Measurements from ENCODE around the gene HYAL2. TPM values are rescaled to one million over a fixed set of nuclear protein-coding genes. Genes with fewer than 3 reads are reported as not detected.

HYAL2 gene
- total and polyA plus RNA-seq, 10 of the 15 experiments (the other 5 are each of a cell fraction or from before 2014, with no cell fraction given), result 0.06 to 21.8 (median 12.7) TPM

DNA sequence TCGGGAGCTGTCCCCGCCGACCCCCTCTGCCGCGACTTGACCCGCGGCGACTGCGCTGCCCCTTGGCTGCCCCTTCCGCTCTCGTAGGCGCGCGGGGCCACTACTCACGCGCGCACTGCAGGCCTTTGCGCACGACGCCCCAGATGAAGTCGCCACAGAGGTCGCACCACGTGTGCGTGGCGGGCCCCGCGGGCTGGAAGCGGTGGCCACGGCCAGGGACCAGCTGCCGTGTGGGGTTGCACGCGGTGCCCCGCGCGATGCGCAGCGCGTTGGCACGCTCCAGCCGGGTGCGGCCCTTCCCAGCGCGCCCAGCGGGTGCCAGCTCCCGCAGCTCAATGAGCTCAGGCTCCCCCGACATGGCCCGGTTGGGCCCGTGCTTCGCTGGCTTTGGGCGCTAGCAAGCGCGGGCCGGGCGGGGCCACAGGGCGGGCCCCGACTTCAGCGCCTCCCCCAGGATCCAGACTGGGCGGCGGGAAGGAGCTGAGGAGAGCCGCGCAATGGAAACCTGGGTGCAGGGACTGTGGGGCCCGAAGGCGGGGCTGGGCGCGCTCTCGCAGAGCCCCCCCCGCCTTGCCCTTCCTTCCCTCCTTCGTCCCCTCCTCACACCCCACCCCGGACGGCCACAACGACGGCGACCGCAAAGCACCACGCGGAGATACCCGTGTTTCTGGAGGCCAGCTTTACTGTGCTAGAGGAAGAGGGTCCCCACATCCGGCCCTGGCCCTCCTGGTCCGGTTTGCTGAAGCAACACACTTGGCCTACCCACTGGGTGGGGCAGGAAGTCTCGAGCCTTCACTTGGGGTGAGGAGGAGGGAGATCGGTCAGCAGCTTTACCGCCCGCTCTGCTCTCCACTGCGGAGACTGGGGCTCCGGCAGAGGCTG lies 18.1 kb upstream of the HYAL2 start, which contains the start of gene RASSF1 (continued):
- TF ChIP-seq, protein P1, sequence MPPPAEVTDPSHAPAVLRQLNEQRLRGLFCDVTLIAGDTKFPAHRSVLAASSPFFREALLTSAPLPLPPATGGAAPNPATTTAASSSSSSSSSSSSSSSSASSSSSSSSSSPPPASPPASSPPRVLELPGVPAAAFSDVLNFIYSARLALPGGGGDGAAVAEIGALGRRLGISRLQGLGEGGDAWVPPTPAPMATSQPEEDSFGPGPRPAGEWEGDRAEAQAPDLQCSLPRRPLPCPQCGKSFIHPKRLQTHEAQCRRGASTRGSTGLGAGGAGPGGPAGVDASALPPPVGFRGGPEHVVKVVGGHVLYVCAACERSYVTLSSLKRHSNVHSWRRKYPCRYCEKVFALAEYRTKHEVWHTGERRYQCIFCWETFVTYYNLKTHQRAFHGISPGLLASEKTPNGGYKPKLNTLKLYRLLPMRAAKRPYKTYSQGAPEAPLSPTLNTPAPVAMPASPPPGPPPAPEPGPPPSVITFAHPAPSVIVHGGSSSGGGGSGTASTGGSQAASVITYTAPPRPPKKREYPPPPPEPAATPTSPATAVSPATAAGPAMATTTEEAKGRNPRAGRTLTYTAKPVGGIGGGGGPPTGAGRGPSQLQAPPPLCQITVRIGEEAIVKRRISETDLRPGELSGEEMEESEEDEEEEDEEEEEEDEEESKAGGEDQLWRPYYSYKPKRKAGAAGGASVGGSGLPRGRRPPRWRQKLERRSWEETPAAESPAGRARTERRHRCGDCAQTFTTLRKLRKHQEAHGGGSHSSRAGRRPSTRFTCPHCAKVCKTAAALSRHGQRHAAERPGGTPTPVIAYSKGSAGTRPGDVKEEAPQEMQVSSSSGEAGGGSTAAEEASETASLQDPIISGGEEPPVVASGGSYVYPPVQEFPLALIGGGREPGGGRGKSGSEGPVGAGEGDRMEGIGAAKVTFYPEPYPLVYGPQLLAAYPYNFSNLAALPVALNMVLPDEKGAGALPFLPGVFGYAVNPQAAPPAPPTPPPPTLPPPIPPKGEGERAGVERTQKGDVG (CRISPR knock-in tag; IDR thresholded peaks at IDR 0.05), result no peak
- TF ChIP-seq YBX1 (IDR thresholded peaks at IDR 0.05), result no peak
- no peak for TF ChIP-seq RAD51 (IDR thresholded peaks at IDR 0.05)
- TF ChIP-seq NFIC (IDR thresholded peaks at IDR 0.05; ENCODE audit: low read depth, low read length), result no peak
- 0 out of 3 replicates have a peak, but pooled peaks have one; percentile 29 for TF ChIP-seq POU2F2 (IDR thresholded peaks at IDR 0.05; ENCODE audit: borderline replicate concordance, low read depth, low read length)
- 0 out of 2 replicates have a peak, but pooled peaks have one; percentile 25 for TF ChIP-seq EED (IDR thresholded peaks at IDR 0.05; ENCODE audit: low read depth)
- TF ChIP-seq MEF2A (IDR thresholded peaks at IDR 0.05; ENCODE audit: insufficient read depth, low read depth, low read length), result no peak
- TF ChIP-seq MYC (IDR thresholded peaks at IDR 0.05; ENCODE audit: insufficient read depth, insufficient read length, insufficient replicate concordance, low read length, severe bottlenecking), result peak; percentile 91
- no peak for TF ChIP-seq BCL11A (IDR thresholded peaks at IDR 0.05; ENCODE audit: low read depth, low read length)
- TF ChIP-seq HDAC2 (IDR thresholded peaks at IDR 0.05), result no peak
- no peak for TF ChIP-seq RCOR1 (conservative IDR thresholded peaks at IDR 0.05; ENCODE audit: low read depth, low read length)
- TF ChIP-seq, protein P2, sequence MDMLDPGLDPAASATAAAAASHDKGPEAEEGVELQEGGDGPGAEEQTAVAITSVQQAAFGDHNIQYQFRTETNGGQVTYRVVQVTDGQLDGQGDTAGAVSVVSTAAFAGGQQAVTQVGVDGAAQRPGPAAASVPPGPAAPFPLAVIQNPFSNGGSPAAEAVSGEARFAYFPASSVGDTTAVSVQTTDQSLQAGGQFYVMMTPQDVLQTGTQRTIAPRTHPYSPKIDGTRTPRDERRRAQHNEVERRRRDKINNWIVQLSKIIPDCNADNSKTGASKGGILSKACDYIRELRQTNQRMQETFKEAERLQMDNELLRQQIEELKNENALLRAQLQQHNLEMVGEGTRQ (IDR thresholded peaks at IDR 0.05; ENCODE audit: borderline replicate concordance, low read depth, low read length), result no peak
- TF ChIP-seq TBL1XR1 (IDR thresholded peaks at IDR 0.05; ENCODE audit: low read depth, low read length), result no peak
- TF ChIP-seq BACH1 (IDR thresholded peaks at IDR 0.05; ENCODE audit: borderline replicate concordance), result 0 out of 2 replicates have a peak, but pooled peaks have one; percentile 54
- TF ChIP-seq ZNF622 (IDR thresholded peaks at IDR 0.05), result no peak
- TF ChIP-seq ETV6 (conservative IDR thresholded peaks at IDR 0.05 in 1 of 2, IDR thresholded peaks at IDR 0.05 in 1 of 2; ENCODE audit: borderline replicate concordance in 1 of 2, low read depth in 1 of 2), result no peak
- TF ChIP-seq, protein P3, sequence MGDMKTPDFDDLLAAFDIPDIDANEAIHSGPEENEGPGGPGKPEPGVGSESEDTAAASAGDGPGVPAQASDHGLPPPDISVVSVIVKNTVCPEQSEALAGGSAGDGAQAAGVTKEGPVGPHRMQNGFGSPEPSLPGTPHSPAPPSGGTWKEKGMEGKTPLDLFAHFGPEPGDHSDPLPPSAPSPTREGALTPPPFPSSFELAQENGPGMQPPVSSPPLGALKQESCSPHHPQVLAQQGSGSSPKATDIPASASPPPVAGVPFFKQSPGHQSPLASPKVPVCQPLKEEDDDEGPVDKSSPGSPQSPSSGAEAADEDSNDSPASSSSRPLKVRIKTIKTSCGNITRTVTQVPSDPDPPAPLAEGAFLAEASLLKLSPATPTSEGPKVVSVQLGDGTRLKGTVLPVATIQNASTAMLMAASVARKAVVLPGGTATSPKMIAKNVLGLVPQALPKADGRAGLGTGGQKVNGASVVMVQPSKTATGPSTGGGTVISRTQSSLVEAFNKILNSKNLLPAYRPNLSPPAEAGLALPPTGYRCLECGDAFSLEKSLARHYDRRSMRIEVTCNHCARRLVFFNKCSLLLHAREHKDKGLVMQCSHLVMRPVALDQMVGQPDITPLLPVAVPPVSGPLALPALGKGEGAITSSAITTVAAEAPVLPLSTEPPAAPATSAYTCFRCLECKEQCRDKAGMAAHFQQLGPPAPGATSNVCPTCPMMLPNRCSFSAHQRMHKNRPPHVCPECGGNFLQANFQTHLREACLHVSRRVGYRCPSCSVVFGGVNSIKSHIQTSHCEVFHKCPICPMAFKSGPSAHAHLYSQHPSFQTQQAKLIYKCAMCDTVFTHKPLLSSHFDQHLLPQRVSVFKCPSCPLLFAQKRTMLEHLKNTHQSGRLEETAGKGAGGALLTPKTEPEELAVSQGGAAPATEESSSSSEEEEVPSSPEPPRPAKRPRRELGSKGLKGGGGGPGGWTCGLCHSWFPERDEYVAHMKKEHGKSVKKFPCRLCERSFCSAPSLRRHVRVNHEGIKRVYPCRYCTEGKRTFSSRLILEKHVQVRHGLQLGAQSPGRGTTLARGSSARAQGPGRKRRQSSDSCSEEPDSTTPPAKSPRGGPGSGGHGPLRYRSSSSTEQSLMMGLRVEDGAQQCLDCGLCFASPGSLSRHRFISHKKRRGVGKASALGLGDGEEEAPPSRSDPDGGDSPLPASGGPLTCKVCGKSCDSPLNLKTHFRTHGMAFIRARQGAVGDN (IDR thresholded peaks at IDR 0.05), result peak; percentile 91
- no peak; the same call in 1 of the 2 replicates for TF ChIP-seq CBFB (IDR thresholded peaks at IDR 0.05; ENCODE audit: low read depth)
- TF ChIP-seq POLR2A (IDR thresholded peaks at IDR 0.05; ENCODE audit: low read depth, low read length), result peak; percentile 79
- TF ChIP-seq SIN3A (IDR thresholded peaks at IDR 0.05; ENCODE audit: low read depth, low read length), result no peak; the same call in 1 of the 2 replicates
- TF ChIP-seq BMI1 (IDR thresholded peaks at IDR 0.05; ENCODE audit: borderline replicate concordance), result no peak
- no peak for TF ChIP-seq SMAD1 (IDR thresholded peaks at IDR 0.05; ENCODE audit: low read depth, partially characterized antibody)
- no peak for TF ChIP-seq SREBF2 (IDR thresholded peaks at IDR 0.05; ENCODE audit: low read length)
